ENCODE measurements around the gene CTDSPL. TPM values are rescaled to one million over a fixed set of nuclear protein-coding genes. Genes with fewer than 3 reads are reported as not detected.

CTDSPL gene
- total RNA-seq, 1 donor from 2014 or later: 107 TPM

GRCh38 chr3:37944391-37944842 lies 82.7 kb downstream of the CTDSPL start:
- DNase-seq: peak; percentile 29

- peak; percentile 17 for DNase-seq
These were observed 83.6 kb downstream of the CTDSPL start for GRCh38 chr3:37945156-37945806.

GRCh38 chr3:37945807-37946530 lies 84.3 kb downstream of the CTDSPL start:
- DNase-seq: peak; percentile 85

GRCh38 chr3:37946531-37946889 lies 84.8 kb downstream of the CTDSPL start:
- DNase-seq: no peak

GRCh38 chr3:37949866-37950265 lies 88.2 kb downstream of the CTDSPL start:
- DNase-seq: no peak

GRCh38 chr3:37952564-37952963 lies 90.9 kb downstream of the CTDSPL start:
- no peak for DNase-seq

- DNase-seq: no peak
These were observed 91.5 kb downstream of the CTDSPL start for GRCh38 chr3:37953226-37953625.

- peak; percentile 33 for DNase-seq
These were observed 92.2 kb downstream of the CTDSPL start for GRCh38 chr3:37953707-37954394.

- no peak for DNase-seq
These were observed 93.2 kb downstream of the CTDSPL start for GRCh38 chr3:37954881-37955280.

GRCh38 chr3:37955918-37956707 lies 94.4 kb downstream of the CTDSPL start:
- DNase-seq: peak; percentile 17

GRCh38 chr3:37956723-37957538 lies 95.3 kb downstream of the CTDSPL start:
- DNase-seq: peak; percentile 63

- DNase-seq: no peak
These were observed 95.9 kb downstream of the CTDSPL start for GRCh38 chr3:37957539-37957936.

GRCh38 chr3:37961622-37962431 lies 100.1 kb downstream of the CTDSPL start:
- peak; percentile 53 for DNase-seq

- DNase-seq: no peak
These were observed 101.3 kb downstream of the CTDSPL start for GRCh38 chr3:37963016-37963415.

GRCh38 chr3:37963635-37964034 lies 102.0 kb downstream of the CTDSPL start:
- DNase-seq: no peak

- DNase-seq: no peak
These were observed 102.5 kb downstream of the CTDSPL start for GRCh38 chr3:37964146-37964545.

GRCh38 chr3:37964716-37965115 lies 103.0 kb downstream of the CTDSPL start:
- no peak for DNase-seq

GRCh38 chr3:37967260-37967881 lies 105.7 kb downstream of the CTDSPL start:
- peak; percentile 85 for DNase-seq

- DNase-seq: no peak
These were observed 106.5 kb downstream of the CTDSPL start for GRCh38 chr3:37968199-37968598.

- no peak for DNase-seq
These were observed 107.3 kb downstream of the CTDSPL start for GRCh38 chr3:37968813-37969595.

Measured in dermis blood vessel endothelial cell (primary cell).